Hepatocyte (in vitro differentiated cells): ENCODE results near the gene MAGI3. TPM values are rescaled to one million over a fixed set of nuclear protein-coding genes. Genes with fewer than 3 reads are reported as not detected.

Source experiments
- DNase-seq: peaks from one replicate; pipeline ENCODE4 v3.0.0-alpha.2; 2016; ENCODE audit warnings: low spot score
- H2AFZ ChIP-seq: fragments of 200-600 bp; sonication (generic); 2 replicates; pipeline ENCODE4 v1.6.0; 2016; ENCODE audit warnings: antibody characterized with exemption, mild to moderate bottlenecking
- H3K27ac ChIP-seq: fragments of 200-600 bp; sonication (generic); 2 replicates; pipeline ENCODE4 v1.5.1; 2016; ENCODE audit warnings: mild to moderate bottlenecking
- H3K27me3 ChIP-seq: fragments of 200-600 bp; sonication (generic); 2 replicates; pipeline ENCODE4 v1.6.1; 2016
- H3K36me3 ChIP-seq: fragments of 200-600 bp; sonication (generic); replicated peaks from 2 replicates; pipeline ENCODE4 v1.5.1; 2016; ENCODE audit warnings: low read depth; ENCODE audit not compliant: insufficient read depth
- H3K4me1 ChIP-seq: fragments of 200-600 bp; sonication (generic); 2 replicates; pipeline ENCODE4 v1.5.1; 2016; ENCODE audit warnings: mild to moderate bottlenecking, moderate library complexity; ENCODE audit not compliant: insufficient read depth
- H3K4me2 ChIP-seq: fragments of 200-600 bp; sonication (generic); 2 replicates; pipeline ENCODE4 v1.6.0; 2016
- H3K4me3 ChIP-seq: fragments of 200-600 bp; sonication (generic); 2 replicates; pipeline ENCODE4 v1.5.1; 2016; ENCODE audit warnings: mild to moderate bottlenecking
- H3K79me2 ChIP-seq: fragments of 200-600 bp; sonication (generic); 2 replicates; pipeline ENCODE4 v1.6.0; 2017; ENCODE audit warnings: mild to moderate bottlenecking
- H3K9me2 ChIP-seq: fragments of 200-600 bp; sonication (generic); replicated peaks from 2 replicates; pipeline ENCODE4 v1.6.0; 2017; ENCODE audit warnings: mild to moderate bottlenecking; ENCODE audit not compliant: insufficient read depth
- H3K9me3 ChIP-seq: fragments of 200-600 bp; sonication (generic); 2 replicates; pipeline ENCODE4 v1.5.1; 2016; ENCODE audit warnings: low read depth, mild to moderate bottlenecking
- H4K20me1 ChIP-seq: fragments of 200-600 bp; sonication (generic); 2 replicates; pipeline ENCODE4 v1.6.0; 2016; ENCODE audit warnings: mild to moderate bottlenecking; ENCODE audit not compliant: insufficient read depth, poor library complexity, severe bottlenecking
- EZH2 ChIP-seq: fragments of 200-600 bp; sonication (generic); IDR thresholded peaks from 2 replicates; pipeline ENCODE4 v1.6.1; 2016; ENCODE audit warnings: antibody characterized with exemption, mild to moderate bottlenecking, borderline replicate concordance
- EZH2phosphoT487 ChIP-seq: fragments of 200-600 bp; sonication (generic); IDR thresholded peaks from one replicate; pipeline ENCODE4 v1.6.1; 2018; ENCODE audit warnings: antibody characterized with exemption, mild to moderate bottlenecking, low read depth, moderate library complexity; ENCODE audit not compliant: unreplicated experiment, severe bottlenecking
- WGBS: methylation state at CpG from one replicate; pipeline ENCODE4 v1.1.6; 2016; ENCODE audit warnings: low lambda C conversion rate; ENCODE audit errors: missing lambda C conversion rate; 5-methylcytosine and 5-hydroxymethylcytosine counted together
- polyA plus RNA-seq: library from polyadenylated mRNA; unstranded; fragments of >200 nt; fragmentation: Nextera tagmentation; extraction: Ambion mirVana; gene quantifications from 2 replicates; pipeline ENCODE4 v1.2.1, GENCODE V29; 2016
- total RNA-seq: library from RNA; depleted of rRNA; stranded (reverse); fragments of >200 nt; gene quantifications from 2 replicates; pipeline ENCODE4 v1.2.3, GENCODE V29; 2014
- TF ChIP-seq, protein P1 (sequence below): fragments of 200-600 bp; sonication (generic); IDR thresholded peaks from 2 replicates; pipeline ENCODE4 v1.5.1; 2016; ENCODE audit warnings: antibody characterized with exemption, mild to moderate bottlenecking; ENCODE audit not compliant: poor library complexity

Gene MAGI3
- total and polyA plus RNA-seq, 2 experiments from 2014 or later, result 15.9 to 22.4 TPM

DNA sequence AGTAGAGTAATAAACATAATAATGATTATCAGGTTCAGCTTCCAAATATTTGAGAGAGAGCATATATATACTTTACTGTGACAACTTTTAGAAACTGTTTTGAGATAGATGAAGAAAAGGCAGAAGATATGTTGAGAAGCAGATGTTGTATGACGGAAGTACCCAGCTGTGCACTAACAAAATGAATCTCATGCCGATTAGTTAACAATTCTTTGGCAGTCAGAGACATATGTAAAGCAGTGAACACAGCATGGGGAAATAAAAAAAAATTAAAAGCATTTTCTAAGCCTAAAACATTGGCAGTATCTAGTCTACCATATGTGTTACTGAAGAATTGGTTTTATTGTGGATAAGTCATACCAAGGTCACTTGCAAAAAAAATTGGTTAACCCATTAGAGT, 51.8 kb downstream of the MAGI3 start:
- no peak overlapping the region for H3K4me3 ChIP-seq
- peaks cover 17% of the 10 kb centered on the region for H3K9me3 ChIP-seq
- H3K4me1 ChIP-seq, result no peaks in the 10 kb centered on the region
- no peaks in the 10 kb centered on the region for H3K9me2 ChIP-seq
- H3K79me2 ChIP-seq, result peaks cover 85% of the 10 kb centered on the region
- H3K27ac ChIP-seq, result no peak overlapping the region
- no peaks in the 10 kb centered on the region for H3K27me3 ChIP-seq
- no peaks in the 10 kb centered on the region for H3K36me3 ChIP-seq
- H4K20me1 ChIP-seq, result no peaks in the 10 kb centered on the region
- H3K4me2 ChIP-seq, result no peak overlapping the region
- WGBS, result 82% methylated on average over 2 of the region's 2 CpGs
- DNase-seq, result no peak
- TF ChIP-seq, protein P1, sequence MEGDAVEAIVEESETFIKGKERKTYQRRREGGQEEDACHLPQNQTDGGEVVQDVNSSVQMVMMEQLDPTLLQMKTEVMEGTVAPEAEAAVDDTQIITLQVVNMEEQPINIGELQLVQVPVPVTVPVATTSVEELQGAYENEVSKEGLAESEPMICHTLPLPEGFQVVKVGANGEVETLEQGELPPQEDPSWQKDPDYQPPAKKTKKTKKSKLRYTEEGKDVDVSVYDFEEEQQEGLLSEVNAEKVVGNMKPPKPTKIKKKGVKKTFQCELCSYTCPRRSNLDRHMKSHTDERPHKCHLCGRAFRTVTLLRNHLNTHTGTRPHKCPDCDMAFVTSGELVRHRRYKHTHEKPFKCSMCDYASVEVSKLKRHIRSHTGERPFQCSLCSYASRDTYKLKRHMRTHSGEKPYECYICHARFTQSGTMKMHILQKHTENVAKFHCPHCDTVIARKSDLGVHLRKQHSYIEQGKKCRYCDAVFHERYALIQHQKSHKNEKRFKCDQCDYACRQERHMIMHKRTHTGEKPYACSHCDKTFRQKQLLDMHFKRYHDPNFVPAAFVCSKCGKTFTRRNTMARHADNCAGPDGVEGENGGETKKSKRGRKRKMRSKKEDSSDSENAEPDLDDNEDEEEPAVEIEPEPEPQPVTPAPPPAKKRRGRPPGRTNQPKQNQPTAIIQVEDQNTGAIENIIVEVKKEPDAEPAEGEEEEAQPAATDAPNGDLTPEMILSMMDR, result no peak
- TF ChIP-seq EZH2 (no peak), EZH2phosphoT487 (no peak)
- no peak overlapping the region for H2AFZ ChIP-seq

DNA sequence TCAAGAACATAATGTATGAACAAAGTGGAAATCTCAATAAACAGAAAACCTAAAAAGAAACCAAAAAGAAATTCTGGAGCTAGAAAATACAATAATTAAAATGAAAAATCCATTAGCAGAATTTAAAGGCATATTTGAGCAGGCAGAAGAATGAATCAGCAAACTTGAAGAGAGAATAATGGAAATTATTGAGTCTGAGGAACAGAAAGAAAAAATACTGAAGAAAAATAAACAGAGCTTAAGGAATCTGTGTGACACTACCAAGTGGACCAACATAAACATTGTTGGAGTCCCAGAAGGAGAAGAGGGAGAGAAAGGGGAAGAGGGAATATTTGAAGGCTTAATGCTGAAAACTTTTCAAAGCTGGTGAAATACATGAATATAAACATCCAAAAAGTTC, 54.5 kb downstream of the MAGI3 start:
- Histone ChIP-seq H3K79me2 (peaks cover 89% of the 10 kb centered on the region), H3K9me3 (peaks cover 17% of the 10 kb centered on the region), H3K9me2 (no peaks in the 10 kb centered on the region), H4K20me1 (no peaks in the 10 kb centered on the region), H3K27me3 (no peaks in the 10 kb centered on the region), H3K36me3 (no peaks in the 10 kb centered on the region), H3K27ac (no peak overlapping the region), H3K4me1 (no peaks in the 10 kb centered on the region), H3K4me2 (no peak overlapping the region), H2AFZ (no peak overlapping the region), H3K4me3 (no peak overlapping the region)
- DNase-seq, result no peak
- no peak for TF ChIP-seq EZH2
- TF ChIP-seq EZH2phosphoT487, result no peak
- TF ChIP-seq, protein P1, result no peak

DNA sequence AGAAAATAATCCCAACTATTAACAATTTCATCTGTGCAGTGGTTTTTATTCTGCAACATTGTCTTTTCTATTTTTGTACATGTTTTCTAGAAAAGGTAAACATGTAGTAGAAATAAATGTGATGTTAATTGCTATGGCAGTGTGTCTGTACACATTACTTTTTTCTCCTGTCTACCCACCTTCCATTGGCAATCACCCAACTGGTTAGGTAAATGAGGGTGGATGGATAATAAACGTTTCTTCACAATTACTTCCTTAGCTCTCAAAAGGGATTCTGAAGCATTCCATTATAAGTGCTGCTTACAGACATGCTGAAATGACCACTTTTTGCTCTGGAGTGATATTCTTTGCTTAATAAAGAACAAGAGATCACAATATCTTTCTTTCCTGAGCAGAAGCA, 61.4 kb downstream of the MAGI3 start:
- Histone ChIP-seq H3K4me1 (peaks cover 4% of the 10 kb centered on the region), H3K36me3 (no peaks in the 10 kb centered on the region), H3K9me2 (no peaks in the 10 kb centered on the region), H3K27ac (no peak overlapping the region), H2AFZ (no peak overlapping the region), H3K9me3 (no peaks in the 10 kb centered on the region), H3K4me3 (no peak overlapping the region), H3K79me2 (peaks cover 80% of the 10 kb centered on the region), H3K4me2 (no peak overlapping the region), H3K27me3 (no peaks in the 10 kb centered on the region), H4K20me1 (no peaks in the 10 kb centered on the region)
- TF ChIP-seq, protein P1, result no peak
- TF ChIP-seq EZH2phosphoT487 (no peak), EZH2 (no peak)
- DNase-seq, result no peak
- 45% methylated on average over 1 of the region's 1 CpG for WGBS
